Stimulated activated CD8-positive, alpha-beta memory T cell treated with anti-CD3 and anti-CD28 coated beads, Interleukin-2, amount 100 ng/mL, for 48 hours (primary cell): Measurements from ENCODE around the gene ATP5F1E.
"Not testable (repeated sequence)": the region's sequence is repeated elsewhere in the genome, so short reads cannot be mapped to it uniquely, and the experiment has no call there.

Experiments
- DNase-seq, 2 donors: peaks; one replicate each; pipeline ENCODE4 v3.0.0-alpha.2; 2020; ENCODE audit warnings: low read depth in 2 of 2

Gene ATP5F1E

GRCh38 chr20:58990651-58991445, 41.3 kb downstream of the ATP5F1E start:
- no peak for DNase-seq

- DNase-seq: no peak
Observed at GRCh38 chr20:58989196-58989595, 42.9 kb downstream of the ATP5F1E start.

GRCh38 chr20:58988565-58988882, 43.6 kb downstream of the ATP5F1E start:
- DNase-seq: no peak

GRCh38 chr20:58987790-58988564, 44.2 kb downstream of the ATP5F1E start:
- DNase-seq: no peak

GRCh38 chr20:58986968-58987517, 45.1 kb downstream of the ATP5F1E start:
- no peak for DNase-seq

GRCh38 chr20:58986286-58986967, 45.7 kb downstream of the ATP5F1E start:
- no peak for DNase-seq

GRCh38 chr20:58985656-58986055, 46.5 kb downstream of the ATP5F1E start:
- no peak for DNase-seq

- no peak for DNase-seq
Observed at GRCh38 chr20:58984691-58985090, 47.4 kb downstream of the ATP5F1E start.

GRCh38 chr20:58983115-58983468, 49.0 kb downstream of the ATP5F1E start:
- not testable (repeated sequence) for DNase-seq

GRCh38 chr20:58982406-58983114, 49.6 kb downstream of the ATP5F1E start:
- DNase-seq: no peak

GRCh38 chr20:58981628-58982364, 50.3 kb downstream of the ATP5F1E start:
- no peak for DNase-seq

- DNase-seq: peak; percentile 84 to 88
Observed at GRCh38 chr20:58980711-58981627, 51.2 kb downstream of the ATP5F1E start, which contains the start of gene NELFCD. Gene NELFCD, plus strand, starts transcription at chr20:58981256. Its CDS starts 54 bp downstream, at chr20:58981310.

GRCh38 chr20:58978351-58979190, 53.6 kb downstream of the ATP5F1E start:
- DNase-seq: no peak

- no peak for DNase-seq
Observed at GRCh38 chr20:58976061-58976730, 55.9 kb downstream of the ATP5F1E start.
